Measurements from ENCODE around the gene CDKAL1. TPM values are rescaled to one million over a fixed set of nuclear protein-coding genes. Genes with fewer than 3 reads are reported as not detected.
A peak's percentile ranks its signal among the peaks of the same experiment; 100 is the strongest.

The CDKAL1 gene
- total RNA-seq, 4 donors from 2014 or later, result 13.5 to 21.2 (median 17.3) TPM

DNA sequence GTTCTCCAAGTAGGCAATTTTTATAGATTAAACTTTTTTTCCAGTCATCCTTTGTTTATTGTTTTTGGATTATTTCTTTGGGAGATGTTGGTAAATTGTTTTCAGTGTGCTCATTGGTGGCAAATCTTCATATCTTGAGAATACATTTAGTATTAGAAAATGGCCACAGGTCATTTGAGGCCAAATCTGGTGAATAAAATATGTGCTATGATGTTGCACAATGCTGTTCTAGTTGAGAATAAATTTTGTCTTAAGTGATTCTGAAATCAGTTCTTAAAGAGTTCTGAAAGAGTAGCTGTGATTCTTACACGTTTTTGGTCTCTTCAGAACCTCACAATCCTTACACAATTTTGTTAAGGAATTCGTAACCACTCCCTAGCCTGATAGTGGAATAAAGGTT, 20.1 kb downstream of the CDKAL1 start:
- no peak overlapping the region for H3K27ac ChIP-seq
- no peaks in the 10 kb centered on the region for H3K27me3 ChIP-seq
- TF ChIP-seq EP300 (IDR thresholded peaks at IDR 0.05) (no peak), POLR2A (IDR thresholded peaks at IDR 0.05) (no peak)
- no peak for DNase-seq (ENCODE audit: low spot score in 2 of 2)
- WGBS, 2 donors, result 78 to 80% methylated on average over 2 of the region's 2 CpGs
- peaks cover 0 to 2% (median 0%) of the 10 kb centered on the region in 4 donors for H3K4me1 ChIP-seq
- H3K4me3 ChIP-seq, result no peak overlapping the region
- H3K9me3 ChIP-seq, result no peaks in the 10 kb centered on the region
- H3K36me3 ChIP-seq, result peaks cover 0 to 40% (median 0%) of the 10 kb centered on the region in 3 donors

DNA sequence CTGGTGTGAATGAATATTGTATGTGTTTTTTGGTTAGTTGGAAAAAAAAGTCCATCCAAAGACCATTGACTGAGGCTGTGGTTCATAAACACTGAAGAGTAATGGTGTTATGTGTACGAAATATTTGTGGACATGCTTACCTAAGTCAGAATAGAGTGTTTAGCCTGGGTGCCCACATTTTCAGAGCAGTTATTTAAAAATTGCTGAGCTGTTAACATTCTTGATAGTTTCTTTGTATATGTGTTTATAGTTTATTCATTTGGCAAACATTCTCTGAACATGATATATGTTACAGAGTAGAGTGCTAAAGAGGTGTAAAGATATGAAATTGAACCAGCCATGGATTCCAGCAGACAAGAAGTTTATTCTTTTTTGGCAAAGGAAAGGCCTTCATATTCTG, 20.6 kb downstream of the CDKAL1 start:
- H3K9me3 ChIP-seq, result no peaks in the 10 kb centered on the region
- TF ChIP-seq EP300 (IDR thresholded peaks at IDR 0.05) (no peak), POLR2A (IDR thresholded peaks at IDR 0.05) (no peak)
- TF ChIP-seq, protein P1, sequence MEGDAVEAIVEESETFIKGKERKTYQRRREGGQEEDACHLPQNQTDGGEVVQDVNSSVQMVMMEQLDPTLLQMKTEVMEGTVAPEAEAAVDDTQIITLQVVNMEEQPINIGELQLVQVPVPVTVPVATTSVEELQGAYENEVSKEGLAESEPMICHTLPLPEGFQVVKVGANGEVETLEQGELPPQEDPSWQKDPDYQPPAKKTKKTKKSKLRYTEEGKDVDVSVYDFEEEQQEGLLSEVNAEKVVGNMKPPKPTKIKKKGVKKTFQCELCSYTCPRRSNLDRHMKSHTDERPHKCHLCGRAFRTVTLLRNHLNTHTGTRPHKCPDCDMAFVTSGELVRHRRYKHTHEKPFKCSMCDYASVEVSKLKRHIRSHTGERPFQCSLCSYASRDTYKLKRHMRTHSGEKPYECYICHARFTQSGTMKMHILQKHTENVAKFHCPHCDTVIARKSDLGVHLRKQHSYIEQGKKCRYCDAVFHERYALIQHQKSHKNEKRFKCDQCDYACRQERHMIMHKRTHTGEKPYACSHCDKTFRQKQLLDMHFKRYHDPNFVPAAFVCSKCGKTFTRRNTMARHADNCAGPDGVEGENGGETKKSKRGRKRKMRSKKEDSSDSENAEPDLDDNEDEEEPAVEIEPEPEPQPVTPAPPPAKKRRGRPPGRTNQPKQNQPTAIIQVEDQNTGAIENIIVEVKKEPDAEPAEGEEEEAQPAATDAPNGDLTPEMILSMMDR (IDR thresholded peaks at IDR 0.05), result no peak
- H3K36me3 ChIP-seq, result peaks cover 0 to 35% (median 0%) of the 10 kb centered on the region in 3 donors
- DNase-seq (ENCODE audit: low spot score in 2 of 2), result no peak
- peaks cover 0 to 6% (median 0%) of the 10 kb centered on the region in 4 donors for H3K4me1 ChIP-seq
- no peak overlapping the region for H3K4me3 ChIP-seq
- H3K27me3 ChIP-seq, result no peaks in the 10 kb centered on the region
- H3K27ac ChIP-seq, result no peak overlapping the region
- WGBS, 2 donors, result 89 to 91% methylated on average over 1 of the region's 1 CpG

DNA sequence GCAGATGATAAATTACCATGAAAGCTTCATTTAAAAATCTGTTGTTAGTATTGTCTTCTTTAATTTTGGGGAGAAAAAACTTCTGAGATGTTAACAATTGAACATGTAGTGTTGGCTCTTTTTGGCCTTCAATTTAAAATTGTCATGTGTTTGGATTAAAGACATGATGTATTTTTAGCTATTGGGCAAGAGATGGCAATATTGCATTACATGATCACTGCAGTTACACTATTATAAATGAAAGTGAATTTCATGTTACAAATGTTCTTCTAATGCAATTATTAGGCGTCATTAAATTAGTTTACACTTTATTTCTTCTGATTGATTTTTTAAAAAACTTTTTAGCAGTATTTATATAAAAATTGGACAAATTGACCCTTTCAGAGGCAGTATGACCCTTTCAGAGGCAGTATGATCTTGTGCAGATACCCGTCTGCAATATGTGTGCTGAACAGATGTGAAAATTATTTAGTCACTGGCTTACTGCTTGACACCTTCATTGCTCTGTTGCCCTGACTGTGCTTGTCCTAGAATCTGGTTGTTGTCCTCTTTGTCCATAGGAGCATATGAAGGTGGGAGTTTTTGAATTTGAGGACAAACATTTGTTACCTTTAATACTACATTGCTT, 25.8 kb downstream of the CDKAL1 start:
- TF ChIP-seq POLR2A (IDR thresholded peaks at IDR 0.05), result no peak
- TF ChIP-seq, protein P1 (IDR thresholded peaks at IDR 0.05), result no peak
- TF ChIP-seq EP300 (IDR thresholded peaks at IDR 0.05), result no peak

DNA sequence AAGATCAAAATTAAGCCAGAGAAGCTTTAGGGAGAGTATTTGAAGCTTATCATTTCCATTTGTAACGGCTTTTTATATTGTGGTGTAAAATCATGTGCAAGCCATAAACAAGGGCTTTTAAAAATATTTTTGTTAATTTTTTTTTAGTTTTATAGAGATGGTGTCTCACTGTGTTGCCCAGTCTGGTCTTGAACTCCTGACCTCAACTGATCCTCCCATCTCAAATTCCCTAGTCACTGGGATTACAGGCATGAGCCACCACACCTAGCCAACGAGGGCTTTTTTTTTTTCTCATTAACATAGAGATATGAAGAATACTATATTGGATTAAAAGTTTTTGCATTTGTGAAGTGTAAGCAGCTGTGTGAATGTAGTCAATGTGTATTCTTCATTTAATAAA, 29.1 kb downstream of the CDKAL1 start:
- H3K9me3 ChIP-seq, result no peaks in the 10 kb centered on the region
- H3K36me3 ChIP-seq, result peaks cover 0 to 8% (median 0%) of the 10 kb centered on the region in 3 donors
- H3K4me1 ChIP-seq, result peaks cover 0 to 11% (median 0%) of the 10 kb centered on the region in 4 donors
- H3K27ac ChIP-seq, result no peak overlapping the region
- 93 to 95% methylated on average over 2 of the region's 2 CpGs for WGBS, 2 donors
- DNase-seq (ENCODE audit: low spot score in 2 of 2), result no peak
- no peaks in the 10 kb centered on the region for H3K27me3 ChIP-seq
- no peak overlapping the region for H3K4me3 ChIP-seq
- TF ChIP-seq, protein P1 (IDR thresholded peaks at IDR 0.05), result no peak
- TF ChIP-seq POLR2A (IDR thresholded peaks at IDR 0.05) (no peak), EP300 (IDR thresholded peaks at IDR 0.05) (no peak)

More for the DNA sequence above, 25.8 kb downstream of the CDKAL1 start:
- Histone ChIP-seq H3K9me3 (no peaks in the 10 kb centered on the region), H3K36me3 (no peaks in the 10 kb centered on the region), H3K4me1 (peaks cover 0 to 11% (median 0%) of the 10 kb centered on the region in 4 donors), H3K27me3 (no peaks in the 10 kb centered on the region), H3K27ac (no peak overlapping the region), H3K4me3 (no peak overlapping the region)
- 44 to 63% methylated on average over 2 of the region's 2 CpGs for WGBS, 2 donors
- DNase-seq (ENCODE audit: low spot score in 2 of 2), result no peak

DNA sequence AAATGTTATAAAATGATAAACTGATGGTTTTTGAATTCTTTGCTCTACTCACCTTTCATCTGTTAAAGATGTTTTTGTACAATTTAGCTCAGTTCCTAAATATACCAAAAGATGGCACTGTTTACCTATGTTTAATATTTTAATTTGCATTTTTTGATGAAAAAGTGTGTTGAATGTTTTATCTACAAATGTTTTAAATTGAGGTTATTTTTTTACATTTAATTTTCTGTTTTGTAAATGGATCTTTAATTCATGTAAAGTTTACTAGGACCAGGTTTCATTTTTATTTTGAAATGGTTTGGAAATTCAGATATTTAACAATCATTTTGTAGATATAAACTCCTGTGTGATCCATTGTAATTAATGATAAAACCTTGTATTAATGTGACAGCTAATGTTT, 30.0 kb downstream of the CDKAL1 start:
- TF ChIP-seq, protein P1 (IDR thresholded peaks at IDR 0.05), result peak in 4 of 5 experiments; percentile 51 to 65 (median 58)
- no peak for TF ChIP-seq POLR2A (IDR thresholded peaks at IDR 0.05)
- H3K4me1 ChIP-seq, result peaks cover 0 to 9% (median 0%) of the 10 kb centered on the region in 4 donors
- no peaks in the 10 kb centered on the region for H3K9me3 ChIP-seq
- H3K4me3 ChIP-seq, result no peak overlapping the region
- no peaks in the 10 kb centered on the region for H3K27me3 ChIP-seq
- H3K36me3 ChIP-seq, result peaks cover 0 to 8% (median 0%) of the 10 kb centered on the region in 3 donors
- DNase-seq (ENCODE audit: low spot score in 2 of 2), result no peak
- no peak overlapping the region for H3K27ac ChIP-seq

All from tibial nerve (tissue), 4 donors.